Activated naive CD4-positive, alpha-beta T cell treated with anti-CD3 and anti-CD28 coated beads, Interleukin-2, amount 50 U/mL, for 24 hours (primary cell): ENCODE results near the gene RNF212.

Experiments used
- H3K27ac Mint-ChIP-seq: one replicate; pipeline ENCODE4 v1.8.0; 2021; ENCODE audit warnings: mild to moderate bottlenecking, mixed read lengths
- H3K27me3 Mint-ChIP-seq: one replicate; pipeline ENCODE4 v1.8.0; 2021; ENCODE audit warnings: mixed read lengths
- H3K36me3 Mint-ChIP-seq: one replicate; pipeline ENCODE4 v1.8.0; 2021; ENCODE audit warnings: mixed read lengths
- H3K4me1 Mint-ChIP-seq: one replicate; pipeline ENCODE4 v1.8.0; 2021; ENCODE audit warnings: mixed read lengths
- H3K4me3 Mint-ChIP-seq: one replicate; pipeline ENCODE4 v1.8.0; 2021; ENCODE audit warnings: mild to moderate bottlenecking, mixed read lengths
- H3K9me3 Mint-ChIP-seq: one replicate; pipeline ENCODE4 v1.8.0; 2021; ENCODE audit warnings: mixed read lengths

Gene RNF212

DNA sequence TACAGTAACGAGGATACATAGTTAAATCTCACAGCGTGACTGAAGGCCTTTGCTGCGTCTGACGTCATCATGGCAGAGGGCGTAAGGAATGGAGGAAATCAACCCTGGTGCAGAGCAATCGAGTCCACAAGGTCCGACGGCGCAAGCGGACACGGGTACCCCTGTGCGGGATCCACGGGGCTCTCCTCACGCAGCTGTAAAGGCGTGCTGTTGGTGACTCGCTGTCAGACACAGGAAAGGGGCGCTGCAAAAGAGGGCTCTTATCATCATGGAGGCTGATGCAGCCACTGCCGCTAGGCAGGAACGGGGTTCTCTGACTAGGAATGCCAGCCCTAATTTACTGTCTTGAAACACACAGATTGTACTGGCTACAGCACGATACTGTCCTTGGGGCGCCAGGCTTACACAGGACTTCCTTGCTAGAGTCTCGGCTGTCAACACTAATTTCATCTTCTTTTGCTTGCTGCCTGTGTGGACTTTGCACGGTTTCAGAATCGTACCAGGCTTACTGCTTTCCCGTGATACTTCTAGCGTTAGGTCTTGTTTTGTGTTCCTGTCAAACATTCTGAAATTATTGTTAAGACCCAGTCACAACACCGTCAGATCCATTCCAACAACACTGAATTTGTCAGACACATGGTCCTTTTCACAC is 13.6 kb downstream of the RNF212 start:
- H3K27me3 Mint-ChIP-seq, result no peaks in the 10 kb centered on the region
- H3K36me3 Mint-ChIP-seq, result no peaks in the 10 kb centered on the region
- no peak overlapping the region for H3K4me3 Mint-ChIP-seq
- H3K9me3 Mint-ChIP-seq, result no peaks in the 10 kb centered on the region
- no peak overlapping the region for H3K27ac Mint-ChIP-seq
- no peaks in the 10 kb centered on the region for H3K4me1 Mint-ChIP-seq

DNA sequence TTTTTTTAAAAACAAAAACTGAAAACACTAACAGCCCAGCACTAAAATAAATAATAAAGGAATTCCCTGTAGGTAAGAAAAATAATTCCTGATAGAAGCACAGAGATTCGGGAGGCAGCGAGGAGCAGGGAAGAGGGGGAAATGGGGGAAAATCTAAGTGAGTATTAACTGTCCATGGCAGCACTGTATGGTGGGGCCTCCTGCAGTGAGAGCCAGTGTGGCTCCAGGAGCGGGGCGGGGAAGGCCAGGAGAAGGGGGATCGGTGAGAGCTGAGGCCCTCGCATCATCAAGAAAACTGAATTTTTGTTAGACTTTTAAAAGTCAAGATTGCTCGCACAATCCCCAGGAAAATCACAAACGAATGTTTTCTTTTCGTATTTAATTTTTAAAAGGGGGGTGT is 14.1 kb downstream of the RNF212 start:
- no peak overlapping the region for H3K27ac Mint-ChIP-seq
- H3K4me1 Mint-ChIP-seq, result no peaks in the 10 kb centered on the region
- no peaks in the 10 kb centered on the region for H3K36me3 Mint-ChIP-seq
- no peaks in the 10 kb centered on the region for H3K27me3 Mint-ChIP-seq
- H3K4me3 Mint-ChIP-seq, result no peak overlapping the region
- H3K9me3 Mint-ChIP-seq, result no peaks in the 10 kb centered on the region

DNA sequence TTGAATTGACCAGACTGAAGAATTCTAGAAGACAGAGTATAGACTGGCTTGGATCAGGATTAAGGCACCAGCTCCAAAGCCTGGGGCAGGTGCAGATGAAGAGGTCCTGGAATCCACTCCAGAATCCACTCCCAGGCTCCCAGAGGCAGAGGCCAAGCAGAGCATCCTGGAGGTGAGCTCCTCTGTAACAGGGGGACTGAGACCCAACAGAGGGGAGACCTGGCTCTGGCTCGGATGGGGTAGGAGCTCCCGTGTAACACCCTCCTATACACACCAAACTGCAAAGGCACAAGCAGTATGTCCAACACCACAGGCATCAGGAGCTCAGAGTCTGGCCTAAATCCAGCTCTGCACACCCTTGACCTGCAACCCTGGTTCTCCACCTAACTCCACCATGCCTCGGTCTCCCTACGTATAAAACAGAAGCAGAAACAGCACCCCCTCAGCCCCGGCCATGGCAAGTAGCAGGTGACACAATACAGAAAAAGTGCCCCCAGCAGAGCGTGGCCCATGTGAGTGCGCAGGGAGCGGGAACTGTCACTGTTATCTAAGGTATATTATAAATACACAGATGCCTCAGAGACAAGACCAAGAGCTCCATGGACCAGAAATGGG is 14.9 kb downstream of the RNF212 start:
- Mint-ChIP-seq H3K27ac (no peak overlapping the region), H3K4me1 (no peaks in the 10 kb centered on the region), H3K9me3 (no peaks in the 10 kb centered on the region), H3K27me3 (no peaks in the 10 kb centered on the region), H3K4me3 (no peak overlapping the region), H3K36me3 (no peaks in the 10 kb centered on the region)

DNA sequence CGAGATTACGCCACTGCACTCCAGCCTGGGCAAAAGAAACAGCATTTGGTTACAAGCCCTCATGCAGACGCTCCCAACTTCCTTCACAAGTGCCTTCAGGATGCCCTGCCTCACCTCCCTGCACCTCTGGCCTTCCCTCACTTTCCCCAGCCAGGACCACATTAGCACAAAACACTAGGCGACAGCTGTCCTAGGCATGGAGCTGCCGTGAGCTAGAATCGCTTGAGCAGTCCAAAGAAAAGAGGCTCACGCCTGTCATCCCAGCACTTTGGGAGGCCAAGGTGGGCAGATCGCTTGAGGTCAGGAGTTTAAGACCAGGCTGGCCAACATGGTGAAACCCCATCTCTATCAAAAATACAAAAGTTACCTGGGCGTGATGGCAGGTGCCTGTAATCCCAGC is 15.8 kb downstream of the RNF212 start:
- H3K36me3 Mint-ChIP-seq, result no peaks in the 10 kb centered on the region
- no peaks in the 10 kb centered on the region for H3K27me3 Mint-ChIP-seq
- no peaks in the 10 kb centered on the region for H3K9me3 Mint-ChIP-seq
- H3K4me3 Mint-ChIP-seq, result no peak overlapping the region
- no peak overlapping the region for H3K27ac Mint-ChIP-seq
- no peaks in the 10 kb centered on the region for H3K4me1 Mint-ChIP-seq

DNA sequence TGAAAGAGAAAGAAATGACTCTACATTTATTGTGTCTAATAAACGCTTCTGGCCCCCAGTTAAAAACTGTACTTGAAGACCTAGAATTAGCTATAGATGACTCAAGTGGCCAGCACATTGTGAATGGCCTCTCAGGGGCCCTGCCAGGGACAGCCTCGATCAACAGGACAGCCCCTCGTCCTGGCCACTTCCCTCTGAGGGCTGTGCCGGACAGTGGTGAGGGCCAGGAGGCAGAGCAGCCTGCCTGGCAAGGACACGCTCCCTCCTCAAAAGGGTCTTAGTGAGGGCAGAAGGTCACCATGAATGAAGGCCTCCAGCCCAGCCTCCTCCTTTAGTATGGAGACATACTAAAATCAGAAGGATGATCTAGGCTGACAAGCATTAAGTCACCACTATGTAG is 16.5 kb downstream of the RNF212 start:
- Mint-ChIP-seq H3K4me1 (no peaks in the 10 kb centered on the region), H3K9me3 (no peaks in the 10 kb centered on the region), H3K36me3 (no peaks in the 10 kb centered on the region), H3K27ac (no peak overlapping the region), H3K27me3 (no peaks in the 10 kb centered on the region), H3K4me3 (no peak overlapping the region)

DNA sequence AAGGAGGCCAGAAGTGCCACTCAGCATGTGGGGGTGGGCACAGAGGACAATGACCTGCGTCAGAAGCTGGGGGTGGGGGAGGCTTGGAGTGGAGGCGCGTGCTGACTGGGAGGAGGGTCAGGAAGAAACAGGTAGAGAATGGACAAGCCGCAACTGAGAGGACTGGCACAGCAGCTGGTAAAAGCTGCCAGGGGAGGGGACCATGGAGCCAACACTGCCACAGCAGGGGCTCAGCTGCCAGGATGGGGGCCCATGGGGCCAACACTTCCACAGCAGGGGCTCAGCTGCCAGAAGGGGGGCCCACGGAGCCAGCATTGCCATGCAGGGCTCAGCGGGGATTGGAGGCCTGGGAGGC is 19.1 kb downstream of the RNF212 start:
- no peaks in the 10 kb centered on the region for H3K27me3 Mint-ChIP-seq
- H3K27ac Mint-ChIP-seq, result no peak overlapping the region
- H3K4me3 Mint-ChIP-seq, result no peak overlapping the region
- H3K4me1 Mint-ChIP-seq, result no peaks in the 10 kb centered on the region
- peaks cover 2% of the 10 kb centered on the region for H3K36me3 Mint-ChIP-seq
- H3K9me3 Mint-ChIP-seq, result peaks cover 4% of the 10 kb centered on the region

DNA sequence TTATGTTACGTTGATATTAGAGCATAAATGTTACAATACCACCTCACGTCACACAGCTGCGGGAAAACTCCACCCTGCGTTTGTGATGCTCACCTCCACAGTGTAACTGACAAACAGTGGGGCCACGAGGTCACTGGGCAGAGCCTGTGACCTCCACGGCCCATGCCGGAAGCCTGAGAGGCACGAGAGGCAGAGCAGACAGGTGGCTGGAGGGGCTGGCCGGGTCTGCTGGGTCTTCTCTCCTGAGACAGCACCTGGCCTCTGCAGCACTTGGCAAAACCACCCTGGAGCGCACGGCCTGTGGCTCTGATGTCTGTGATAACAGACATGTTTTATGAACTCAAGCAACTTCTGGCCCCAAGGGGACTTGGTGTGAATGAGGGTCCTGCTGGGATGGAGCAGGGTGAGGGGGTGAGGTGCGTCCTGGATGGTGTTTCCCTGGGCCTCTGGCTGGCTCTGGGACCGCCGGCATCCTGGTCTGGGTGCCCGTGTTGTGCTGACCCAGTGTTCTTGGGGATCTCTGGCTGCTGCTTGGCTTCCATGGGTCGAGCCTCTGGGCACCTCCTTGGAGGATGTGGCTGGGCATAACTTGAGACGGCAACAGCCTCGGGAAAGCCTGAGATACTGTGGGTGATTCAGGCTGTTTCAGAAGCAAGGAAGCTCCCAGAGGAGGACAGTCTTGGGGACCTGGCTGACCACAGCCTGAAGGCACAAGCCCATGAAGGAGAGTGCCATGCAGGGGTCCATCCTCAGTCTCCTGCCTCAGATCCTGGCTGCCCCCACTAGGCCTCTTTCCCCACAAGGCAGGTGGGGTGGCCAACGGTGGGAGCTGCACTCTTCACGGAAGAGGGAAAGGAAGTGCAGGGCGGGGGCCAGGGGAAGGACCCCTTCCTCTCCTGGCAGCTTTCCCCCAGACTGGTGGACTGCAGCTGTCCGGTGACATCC is 19.7 kb downstream of the RNF212 start:
- H3K36me3 Mint-ChIP-seq, result peaks cover 2% of the 10 kb centered on the region
- H3K4me1 Mint-ChIP-seq, result no peaks in the 10 kb centered on the region
- H3K4me3 Mint-ChIP-seq, result no peak overlapping the region
- no peak overlapping the region for H3K27ac Mint-ChIP-seq
- peaks cover 5% of the 10 kb centered on the region for H3K9me3 Mint-ChIP-seq
- H3K27me3 Mint-ChIP-seq, result no peaks in the 10 kb centered on the region

DNA sequence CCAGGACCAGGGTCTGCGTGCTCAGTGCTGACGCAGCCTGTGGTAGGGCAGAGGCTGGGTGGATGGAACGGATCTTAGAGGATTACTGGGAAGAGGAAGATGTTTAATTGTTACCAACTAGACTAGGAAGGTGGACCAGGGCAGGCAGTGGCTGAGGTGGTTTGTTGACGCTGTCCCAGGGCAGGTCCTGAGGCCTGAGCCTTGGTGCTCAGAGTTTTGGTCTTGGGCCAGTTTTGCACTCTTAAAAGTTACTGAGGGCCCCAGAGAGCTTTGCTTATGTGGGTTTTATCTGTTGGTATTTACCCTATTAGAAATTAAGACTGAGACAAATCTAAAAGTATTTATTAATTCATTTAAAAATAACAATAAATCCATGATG is 20.4 kb downstream of the RNF212 start:
- Mint-ChIP-seq H3K36me3 (peaks cover 2% of the 10 kb centered on the region), H3K4me1 (no peaks in the 10 kb centered on the region), H3K4me3 (no peak overlapping the region), H3K27me3 (no peaks in the 10 kb centered on the region), H3K27ac (no peak overlapping the region), H3K9me3 (peaks cover 5% of the 10 kb centered on the region)

DNA sequence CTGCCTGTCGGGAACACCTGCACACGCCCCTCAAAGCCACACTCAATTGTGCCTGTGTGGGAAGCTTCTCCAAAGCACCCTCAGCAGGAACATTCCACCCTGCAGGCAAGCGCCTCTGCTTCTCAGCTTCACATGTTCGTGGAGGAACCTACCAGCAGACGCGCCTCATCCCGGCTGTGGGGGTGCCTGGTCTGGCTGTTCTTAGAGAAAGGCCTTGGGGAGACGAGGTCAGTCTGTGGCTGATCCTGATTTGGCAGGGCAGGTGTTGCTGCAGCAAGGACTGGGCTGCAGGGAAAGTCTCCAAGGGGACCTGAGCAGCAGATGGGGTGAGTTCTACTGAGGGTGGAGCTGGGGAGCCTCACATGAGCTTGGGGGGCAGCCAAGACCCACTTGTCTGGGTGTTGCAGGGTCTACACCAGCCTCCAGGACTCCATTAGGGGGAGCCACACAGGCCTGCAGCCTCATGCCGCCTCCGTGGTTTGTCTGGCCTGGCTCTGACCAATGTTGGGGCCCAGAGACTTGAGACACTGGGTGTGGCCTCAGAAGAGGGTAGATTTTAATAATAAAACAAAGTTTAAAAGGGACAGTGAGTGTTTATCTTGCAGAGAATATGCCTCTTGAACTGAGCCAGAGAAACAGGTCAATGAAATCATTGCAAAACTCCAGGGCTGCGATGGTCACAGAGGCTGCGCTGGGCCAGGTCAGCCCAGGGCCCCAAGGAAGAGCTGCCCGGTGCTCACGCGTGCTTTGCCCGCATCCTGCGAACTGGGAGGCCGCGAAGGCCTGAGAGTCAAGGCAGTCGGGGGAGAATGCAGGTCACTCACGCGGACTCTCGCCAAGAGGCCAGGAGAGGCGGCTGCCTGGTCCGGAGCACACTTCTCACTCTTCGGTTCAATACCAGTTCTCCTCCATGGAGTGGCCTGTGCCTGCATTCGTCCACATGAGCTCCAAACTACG is 21.1 kb downstream of the RNF212 start:
- no peak overlapping the region for H3K27ac Mint-ChIP-seq
- H3K27me3 Mint-ChIP-seq, result no peaks in the 10 kb centered on the region
- no peaks in the 10 kb centered on the region for H3K4me1 Mint-ChIP-seq
- peaks cover 5% of the 10 kb centered on the region for H3K9me3 Mint-ChIP-seq
- H3K36me3 Mint-ChIP-seq, result peaks cover 2% of the 10 kb centered on the region
- H3K4me3 Mint-ChIP-seq, result no peak overlapping the region

DNA sequence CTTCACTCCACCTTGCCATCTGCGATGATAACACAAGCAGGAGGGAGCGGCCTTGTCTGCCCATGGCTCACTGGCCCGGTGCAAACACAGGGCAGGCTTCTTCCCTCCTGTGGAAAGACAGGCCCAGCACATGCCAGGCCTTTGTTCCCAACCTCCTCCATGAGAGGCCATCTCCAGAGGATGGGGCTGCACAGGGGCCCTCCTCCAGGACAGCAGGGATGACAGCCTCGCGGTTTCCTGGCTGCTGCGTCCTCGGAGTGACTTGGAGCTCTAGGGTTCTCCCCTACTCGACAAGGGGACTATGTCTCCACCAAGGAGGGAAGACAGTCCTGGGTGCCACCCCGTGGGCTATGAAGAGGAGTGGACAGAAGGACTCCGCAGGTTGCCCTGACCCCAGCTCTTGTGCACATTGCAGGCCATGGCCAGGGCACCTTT is 21.8 kb downstream of the RNF212 start:
- no peaks in the 10 kb centered on the region for H3K27me3 Mint-ChIP-seq
- H3K9me3 Mint-ChIP-seq, result peaks cover 5% of the 10 kb centered on the region
- no peaks in the 10 kb centered on the region for H3K4me1 Mint-ChIP-seq
- H3K4me3 Mint-ChIP-seq, result no peak overlapping the region
- H3K27ac Mint-ChIP-seq, result no peak overlapping the region
- peaks cover 2% of the 10 kb centered on the region for H3K36me3 Mint-ChIP-seq

DNA sequence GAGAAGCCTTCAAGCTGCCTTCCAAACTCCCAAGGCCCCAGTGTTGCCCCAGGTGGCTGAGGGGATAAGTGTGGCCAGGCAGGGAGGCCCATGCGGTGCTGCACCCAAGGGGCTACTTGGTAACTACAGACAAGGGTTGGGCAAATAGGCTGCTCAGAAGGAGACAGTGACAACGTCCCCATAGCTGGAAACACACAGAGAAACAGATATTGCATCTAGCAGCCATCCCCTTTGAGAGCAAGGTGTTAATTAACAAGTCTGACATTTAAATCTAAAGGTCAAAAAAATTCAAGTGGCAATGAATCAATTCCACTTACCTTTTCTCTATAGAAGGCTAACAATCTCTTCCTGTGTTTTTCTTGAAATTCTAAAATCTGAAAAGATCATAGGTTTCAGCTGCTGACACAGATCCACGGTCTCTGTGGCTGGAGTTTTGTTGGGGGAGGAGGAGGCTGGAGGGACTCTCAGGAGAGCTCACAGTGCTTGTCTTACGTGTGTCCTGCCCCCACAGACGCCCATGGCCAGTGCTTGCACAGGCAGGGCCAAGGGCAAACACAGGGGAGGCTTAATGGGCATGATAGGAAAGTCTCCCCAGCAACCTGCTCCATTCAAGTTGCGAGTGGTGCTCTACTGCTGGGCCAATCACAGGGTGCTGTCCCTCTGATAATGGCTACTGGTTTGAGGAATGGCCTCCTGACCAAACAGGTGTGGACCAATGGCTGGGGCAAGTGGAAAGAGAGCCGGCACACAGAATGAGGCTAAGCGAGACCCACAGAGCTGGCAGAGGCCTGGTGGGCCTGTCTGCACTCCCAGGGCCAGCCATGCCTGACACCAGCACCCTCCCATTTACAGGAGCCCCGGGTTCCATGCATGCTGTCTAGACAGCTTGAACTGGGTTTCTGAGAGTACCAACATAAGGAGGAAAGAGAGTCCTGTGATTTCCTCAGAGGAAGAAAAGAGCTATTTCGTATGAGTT is 22.6 kb downstream of the RNF212 start:
- peaks cover 5% of the 10 kb centered on the region for H3K9me3 Mint-ChIP-seq
- H3K27ac Mint-ChIP-seq, result no peak overlapping the region
- no peaks in the 10 kb centered on the region for H3K4me1 Mint-ChIP-seq
- H3K27me3 Mint-ChIP-seq, result no peaks in the 10 kb centered on the region
- H3K36me3 Mint-ChIP-seq, result peaks cover 2% of the 10 kb centered on the region
- H3K4me3 Mint-ChIP-seq, result no peak overlapping the region

DNA sequence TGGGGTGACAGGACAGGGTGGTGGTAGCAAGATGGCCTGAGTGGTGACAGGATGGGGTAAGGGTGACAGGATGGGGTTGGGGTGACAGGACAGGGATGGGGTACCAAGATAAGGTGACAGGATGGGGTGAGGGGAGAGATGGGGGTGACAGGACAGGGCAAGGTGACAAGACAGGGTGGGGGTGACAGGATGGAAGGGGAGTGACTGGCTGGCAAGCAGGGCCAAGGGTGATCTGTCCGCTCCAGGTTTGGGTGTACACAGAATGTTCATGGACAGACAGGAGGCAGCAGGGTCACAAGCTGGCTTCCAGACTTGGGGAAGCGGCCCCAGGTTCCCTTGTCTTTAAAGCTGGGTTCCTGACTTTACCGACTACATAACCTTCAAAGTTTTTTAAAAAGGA is 23.3 kb downstream of the RNF212 start:
- peaks cover 5% of the 10 kb centered on the region for H3K9me3 Mint-ChIP-seq
- H3K36me3 Mint-ChIP-seq, result peaks cover 3% of the 10 kb centered on the region
- H3K27ac Mint-ChIP-seq, result no peak overlapping the region
- peaks cover 2% of the 10 kb centered on the region for H3K27me3 Mint-ChIP-seq
- no peak overlapping the region for H3K4me3 Mint-ChIP-seq
- H3K4me1 Mint-ChIP-seq, result no peaks in the 10 kb centered on the region

DNA sequence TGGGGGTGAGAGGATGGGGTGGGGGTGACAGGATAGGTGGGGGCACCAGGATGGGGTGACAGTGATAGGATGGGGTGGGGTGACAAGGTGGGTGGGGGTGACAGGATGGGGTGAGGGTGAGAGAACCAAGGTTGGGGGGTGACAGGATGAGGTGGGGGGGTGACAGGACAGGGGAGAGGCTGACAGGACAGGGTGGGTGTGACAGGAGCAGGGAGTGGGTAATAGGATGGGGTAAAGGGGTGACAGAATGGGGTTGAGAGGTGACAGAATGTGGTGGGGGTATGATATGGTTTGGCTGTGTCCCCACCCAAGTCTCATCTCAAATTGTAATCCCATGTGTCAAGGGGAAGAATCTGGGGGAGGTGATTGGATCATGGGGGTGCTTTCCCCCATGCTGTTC is 26.0 kb downstream of the RNF212 start:
- Mint-ChIP-seq H3K27me3 (peaks cover 2% of the 10 kb centered on the region), H3K4me3 (no peak overlapping the region), H3K9me3 (peaks cover 5% of the 10 kb centered on the region), H3K36me3 (peaks cover 3% of the 10 kb centered on the region), H3K4me1 (no peaks in the 10 kb centered on the region), H3K27ac (no peak overlapping the region)

DNA sequence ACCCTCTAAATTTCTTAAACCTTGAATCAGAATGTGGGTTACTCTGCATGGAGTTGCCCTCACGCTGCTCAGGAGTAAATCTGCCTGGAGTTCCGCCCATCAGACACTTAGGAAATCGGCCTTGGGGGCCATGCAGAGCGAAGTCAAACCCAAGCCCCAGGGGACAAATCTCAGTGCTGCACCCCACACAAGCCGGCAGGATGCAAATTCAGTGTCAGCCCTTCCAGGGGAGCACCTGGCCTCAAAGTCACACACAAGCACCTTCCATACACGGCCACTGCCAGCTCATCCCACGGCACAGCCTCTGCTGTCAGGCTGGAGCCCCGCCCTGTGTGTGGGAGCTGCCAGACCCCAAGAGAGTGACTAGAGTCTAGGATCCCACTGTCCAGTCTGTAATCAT is 27.4 kb downstream of the RNF212 start:
- Mint-ChIP-seq H3K4me3 (no peak overlapping the region), H3K27me3 (peaks cover 2% of the 10 kb centered on the region), H3K9me3 (peaks cover 5% of the 10 kb centered on the region), H3K27ac (no peak overlapping the region), H3K36me3 (peaks cover 3% of the 10 kb centered on the region), H3K4me1 (no peaks in the 10 kb centered on the region)
